OCI-LY7 (cell line): Measurements from ENCODE around the gene MYLK. TPM values are rescaled to one million over a fixed set of nuclear protein-coding genes. Genes with fewer than 3 reads are reported as not detected.

ENCODE experiments used
- BruUV-seq: library from RNA; stranded (reverse); fragments of 400-500 nt; replicated peaks from 2 replicates; lab custom pipeline; 2021; lab: Mats Ljungman, UMichigan
- CTCF ChIA-PET: fragments of 300-600 bp; sonication (Branson Sonifier 250); formaldehyde crosslinking; loops from one replicate; lab custom pipeline; 2022; ENCODE audit warnings: antibody characterized with exemption; ENCODE audit not compliant: unreplicated experiment; lab: Charles Lee
- POLR2A ChIA-PET: fragments of 300-600 bp; sonication (Branson Sonifier 250); formaldehyde crosslinking; loops from one replicate; lab custom pipeline; 2022; ENCODE audit warnings: antibody characterized with exemption; lab: Charles Lee
- DNase-seq: peaks from one replicate; pipeline ENCODE4 v3.0.0-alpha.2; 2015; ENCODE audit warnings: low spot score
- H2AFZ ChIP-seq: fragments of 200-600 bp; sonication (generic), shearing (Covaris generic); 2 replicates; pipeline ENCODE4 v1.6.1; 2014; ENCODE audit warnings: mild to moderate bottlenecking, antibody characterized with exemption, low read length, moderate library complexity
- H3K27ac ChIP-seq: fragments of 200-600 bp; sonication (generic); 2 replicates; pipeline ENCODE4 v1.5.1; 2014; ENCODE audit warnings: mixed run types, low read depth, mild to moderate bottlenecking, moderate library complexity, low read length, inconsistent platforms; ENCODE audit not compliant: poor library complexity, severe bottlenecking
- H3K36me3 ChIP-seq: fragments of 200-600 bp; sonication (generic); 2 replicates; pipeline ENCODE4 v1.6.1; 2014; ENCODE audit warnings: mild to moderate bottlenecking, antibody characterized with exemption, low read length, moderate library complexity, mixed read lengths; ENCODE audit not compliant: insufficient read depth
- H3K4me1 ChIP-seq: fragments of 200-600 bp; sonication (generic); 2 replicates; pipeline ENCODE4 v1.5.1; 2014; ENCODE audit warnings: mild to moderate bottlenecking, low read length; ENCODE audit not compliant: insufficient read depth, poor library complexity, severe bottlenecking
- H3K4me2 ChIP-seq: fragments of 200-600 bp; sonication (generic); 2 replicates; pipeline ENCODE4 v1.6.1; 2014; ENCODE audit warnings: mild to moderate bottlenecking, low read length
- H3K4me3 ChIP-seq: fragments of 200-600 bp; sonication (generic); 2 replicates; pipeline ENCODE4 v1.5.1; 2014; ENCODE audit warnings: mild to moderate bottlenecking, low read depth, low read length; ENCODE audit not compliant: poor library complexity, severe bottlenecking
- H3K79me2 ChIP-seq: fragments of 200-600 bp; sonication (generic); 2 replicates; pipeline ENCODE4 v1.6.1; 2016; ENCODE audit warnings: low read depth, mild to moderate bottlenecking, low read length, moderate library complexity, mixed read lengths; ENCODE audit not compliant: insufficient read depth
- H3K9me2 ChIP-seq: fragments of 200-600 bp; sonication (generic); 2 replicates; pipeline ENCODE4 v1.6.1; 2016; ENCODE audit warnings: mild to moderate bottlenecking, low read length, mixed read lengths; ENCODE audit not compliant: insufficient read depth
- H3K9me3 ChIP-seq: fragments of 200-600 bp; sonication (generic); 2 replicates; pipeline ENCODE4 v1.6.1; 2014; ENCODE audit warnings: mild to moderate bottlenecking, mixed run types, low read length, mixed read lengths
- H4K20me1 ChIP-seq: fragments of 200-600 bp; sonication (generic); 2 replicates; pipeline ENCODE4 v1.6.1; 2014; ENCODE audit warnings: mild to moderate bottlenecking, antibody characterized with exemption, low read length, moderate library complexity, mixed read lengths; ENCODE audit not compliant: insufficient read depth
- EZH2phosphoT487 ChIP-seq: fragments of 200-600 bp; sonication (generic); IDR thresholded peaks from 2 replicates; pipeline ENCODE4 v1.6.1; 2018; ENCODE audit warnings: low read depth, borderline replicate concordance, mild to moderate bottlenecking, mixed run types, antibody characterized with exemption, low read length, moderate library complexity, mixed read lengths
- intact Hi-C: fragments of 100-400 bp; cut with micrococcal nuclease; formaldehyde crosslinking; loops from one replicate; pipeline ENCODE4 v1.10.0; 2022; ENCODE audit not compliant: unreplicated experiment
- total RNA-seq, 2 experiments: library from RNA; depleted of rRNA in 1 of 2; stranded (reverse); fragments of >200 nt in 1 of 2; shearing (Covaris generic) in 1 of 2; gene quantifications; 2 replicates each; pipeline ENCODE4 v1.2.3, GENCODE V29; 2014 to 2022
- TF ChIP-seq, protein P1 (sequence below): fragments of 200-600 bp; sonication (generic); conservative IDR thresholded peaks from 2 replicates; pipeline ENCODE4 v1.5.1; 2014; ENCODE audit warnings: mild to moderate bottlenecking, antibody characterized with exemption, low read length, moderate library complexity, mixed read lengths

Gene MYLK
- total RNA-seq, 2 experiments from 2014 or later, result not detected

DNA sequence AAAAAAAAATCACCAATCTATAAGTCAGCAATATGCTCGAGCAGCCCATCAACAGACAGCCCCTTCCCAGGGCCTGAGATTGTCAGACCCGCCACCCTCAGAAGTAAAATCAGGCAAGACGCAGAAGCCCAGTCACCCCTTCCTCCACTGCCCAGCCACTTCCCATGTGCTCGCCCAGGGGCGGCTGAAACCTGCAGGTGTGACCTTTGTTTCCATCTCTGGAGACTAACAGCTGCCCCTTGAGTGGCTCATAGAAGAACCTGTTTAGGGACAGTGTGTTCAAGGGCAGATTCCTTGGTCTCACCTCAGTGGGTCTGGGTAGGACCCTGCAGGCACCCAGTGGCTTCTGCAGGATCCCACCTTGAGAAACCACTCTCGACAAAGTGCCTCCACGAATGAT is 105.6 kb downstream of the MYLK start:
- H3K4me1 ChIP-seq, result no peaks in the 10 kb centered on the region
- ChIA-PET POLR2A (interaction anchor here (0.7 kb wide), 1 partner anchor 82 kb away, joined by 11 read pairs; no protein-coding TSS in a partner anchor), CTCF (no interaction called here)
- no peak overlapping the region for H3K4me2 ChIP-seq
- BruUV-seq, result no TSS peak
- H3K27ac ChIP-seq, result no peak overlapping the region
- H3K79me2 ChIP-seq, result no peaks in the 10 kb centered on the region
- H4K20me1 ChIP-seq, result no peaks in the 10 kb centered on the region
- no peak overlapping the region for H2AFZ ChIP-seq
- intact Hi-C loops, result no loop called here
- DNase-seq, result no peak
- no peaks in the 10 kb centered on the region for H3K9me3 ChIP-seq
- TF ChIP-seq, protein P1, sequence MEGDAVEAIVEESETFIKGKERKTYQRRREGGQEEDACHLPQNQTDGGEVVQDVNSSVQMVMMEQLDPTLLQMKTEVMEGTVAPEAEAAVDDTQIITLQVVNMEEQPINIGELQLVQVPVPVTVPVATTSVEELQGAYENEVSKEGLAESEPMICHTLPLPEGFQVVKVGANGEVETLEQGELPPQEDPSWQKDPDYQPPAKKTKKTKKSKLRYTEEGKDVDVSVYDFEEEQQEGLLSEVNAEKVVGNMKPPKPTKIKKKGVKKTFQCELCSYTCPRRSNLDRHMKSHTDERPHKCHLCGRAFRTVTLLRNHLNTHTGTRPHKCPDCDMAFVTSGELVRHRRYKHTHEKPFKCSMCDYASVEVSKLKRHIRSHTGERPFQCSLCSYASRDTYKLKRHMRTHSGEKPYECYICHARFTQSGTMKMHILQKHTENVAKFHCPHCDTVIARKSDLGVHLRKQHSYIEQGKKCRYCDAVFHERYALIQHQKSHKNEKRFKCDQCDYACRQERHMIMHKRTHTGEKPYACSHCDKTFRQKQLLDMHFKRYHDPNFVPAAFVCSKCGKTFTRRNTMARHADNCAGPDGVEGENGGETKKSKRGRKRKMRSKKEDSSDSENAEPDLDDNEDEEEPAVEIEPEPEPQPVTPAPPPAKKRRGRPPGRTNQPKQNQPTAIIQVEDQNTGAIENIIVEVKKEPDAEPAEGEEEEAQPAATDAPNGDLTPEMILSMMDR, result no peak
- TF ChIP-seq EZH2phosphoT487, result no peak
- no peak overlapping the region for H3K4me3 ChIP-seq
- H3K9me2 ChIP-seq, result no peaks in the 10 kb centered on the region
- no peaks in the 10 kb centered on the region for H3K36me3 ChIP-seq

DNA sequence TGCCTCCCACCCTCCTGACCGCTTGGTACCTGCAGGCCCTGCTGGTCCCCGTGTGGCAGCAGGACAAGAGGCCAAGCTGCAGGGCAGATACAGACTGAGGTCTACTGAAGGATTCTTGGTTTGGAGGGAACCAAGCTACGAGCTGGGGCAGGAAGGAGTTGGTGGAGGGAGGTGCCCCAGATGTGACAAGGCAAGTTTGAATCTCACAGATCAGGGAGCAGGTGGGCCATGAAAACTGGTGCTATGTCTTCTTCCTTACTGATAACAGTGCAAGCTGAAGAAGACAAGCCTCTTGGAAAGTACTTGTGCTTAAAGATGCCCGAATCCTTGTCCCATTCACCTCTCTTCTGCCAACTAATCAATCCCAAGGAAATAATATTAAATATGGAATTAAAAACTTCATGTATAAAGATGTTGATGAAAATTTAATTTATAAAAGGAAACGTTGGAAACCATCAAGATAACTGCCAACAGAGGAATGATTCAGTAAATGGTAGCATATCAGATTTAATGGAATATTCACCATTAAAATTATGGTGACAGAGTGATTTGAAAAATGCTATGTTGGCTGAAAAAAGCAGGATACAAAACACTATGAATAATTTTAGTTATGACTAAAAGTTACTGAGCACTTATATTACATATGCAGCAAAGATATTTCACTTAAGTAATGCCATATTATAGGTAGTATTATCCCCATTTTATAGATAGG is 107.9 kb downstream of the MYLK start:
- TF ChIP-seq EZH2phosphoT487, result no peak
- TF ChIP-seq, protein P1, result no peak
- ChIA-PET POLR2A (no interaction called here), CTCF (no interaction called here)
- Histone ChIP-seq H3K4me1 (no peaks in the 10 kb centered on the region), H4K20me1 (no peaks in the 10 kb centered on the region), H3K27ac (no peak overlapping the region), H2AFZ (no peak overlapping the region), H3K9me3 (no peaks in the 10 kb centered on the region), H3K9me2 (no peaks in the 10 kb centered on the region), H3K36me3 (no peaks in the 10 kb centered on the region), H3K79me2 (no peaks in the 10 kb centered on the region), H3K4me2 (no peak overlapping the region), H3K4me3 (no peak overlapping the region)
- no peak for DNase-seq
- intact Hi-C loops, result no loop called here
- BruUV-seq, result no TSS peak

DNA sequence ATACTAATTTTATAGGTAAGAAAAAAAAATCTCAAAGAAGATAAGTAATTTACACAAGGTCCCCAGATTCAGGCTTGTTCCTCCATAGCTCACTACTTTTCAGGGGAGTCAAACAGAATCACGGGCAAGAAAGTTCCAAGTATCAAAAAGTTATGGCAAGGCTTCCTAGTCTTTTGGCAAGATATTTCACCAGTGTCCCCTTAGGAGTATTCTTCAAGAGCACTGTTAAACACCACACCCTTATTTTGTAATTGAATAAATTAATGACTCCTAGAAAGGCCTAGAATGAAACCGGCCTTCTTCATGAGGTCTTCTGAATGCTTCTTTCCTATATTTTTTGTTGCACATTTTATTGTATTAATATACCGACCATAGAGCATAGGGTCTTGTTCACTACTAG is 109.7 kb downstream of the MYLK start:
- no peak overlapping the region for H3K27ac ChIP-seq
- DNase-seq, result no peak
- ChIA-PET POLR2A (no interaction called here), CTCF (no interaction called here)
- H3K36me3 ChIP-seq, result no peaks in the 10 kb centered on the region
- no peak overlapping the region for H3K4me2 ChIP-seq
- no peak overlapping the region for H2AFZ ChIP-seq
- intact Hi-C loops, result no loop called here
- no peak overlapping the region for H3K4me3 ChIP-seq
- H3K4me1 ChIP-seq, result no peaks in the 10 kb centered on the region
- H4K20me1 ChIP-seq, result no peaks in the 10 kb centered on the region
- no peaks in the 10 kb centered on the region for H3K79me2 ChIP-seq
- TF ChIP-seq, protein P1, result no peak
- no peak for TF ChIP-seq EZH2phosphoT487
- H3K9me2 ChIP-seq, result no peaks in the 10 kb centered on the region
- BruUV-seq, result no TSS peak
- H3K9me3 ChIP-seq, result no peaks in the 10 kb centered on the region
